ENCODE data around the gene HAPSTR1. TPM values are rescaled to one million over a fixed set of nuclear protein-coding genes. Genes with fewer than 3 reads are reported as not detected.
A peak's percentile ranks its signal among the peaks of the same experiment; 100 is the strongest.

HAPSTR1 gene
- polyA plus RNA-seq, 2 of the 4 experiments (the other 2 are of a cell fraction), result 22.4 to 36.9 TPM

- TF ChIP-seq, protein P1, sequence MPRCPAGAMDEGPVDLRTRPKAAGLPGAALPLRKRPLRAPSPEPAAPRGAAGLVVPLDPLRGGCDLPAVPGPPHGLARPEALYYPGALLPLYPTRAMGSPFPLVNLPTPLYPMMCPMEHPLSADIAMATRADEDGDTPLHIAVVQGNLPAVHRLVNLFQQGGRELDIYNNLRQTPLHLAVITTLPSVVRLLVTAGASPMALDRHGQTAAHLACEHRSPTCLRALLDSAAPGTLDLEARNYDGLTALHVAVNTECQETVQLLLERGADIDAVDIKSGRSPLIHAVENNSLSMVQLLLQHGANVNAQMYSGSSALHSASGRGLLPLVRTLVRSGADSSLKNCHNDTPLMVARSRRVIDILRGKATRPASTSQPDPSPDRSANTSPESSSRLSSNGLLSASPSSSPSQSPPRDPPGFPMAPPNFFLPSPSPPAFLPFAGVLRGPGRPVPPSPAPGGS (IDR thresholded peaks at IDR 0.05), result 0 out of 3 replicates have a peak, but pooled peaks have one; percentile 35
- TF ChIP-seq MAX (IDR thresholded peaks at IDR 0.05), result peak; percentile 64
Observed at GRCh38 chr16:9047689-9048301, 43.6 kb upstream of the HAPSTR1 start (continued).

- H3K9me3 ChIP-seq, result peaks cover 10% of the 10 kb centered on the region
- TF ChIP-seq HOXA7 (CRISPR knock-in tag; IDR thresholded peaks at IDR 0.05) (0 out of 2 replicates have a peak, but pooled peaks have one; percentile 30), NPAS2 (CRISPR knock-in tag; IDR thresholded peaks at IDR 0.05; ENCODE audit: borderline replicate concordance) (no peak), RAD21 (conservative IDR thresholded peaks at IDR 0.05 in 1 of 2, IDR thresholded peaks at IDR 0.05 in 1 of 2) (no peak), CBX2 (IDR thresholded peaks at IDR 0.05; ENCODE audit: borderline replicate concordance, low read depth) (no peak), TP53 (CRISPR knock-in tag; IDR thresholded peaks at IDR 0.05) (no peak), HEYL (CRISPR knock-in tag; IDR thresholded peaks at IDR 0.05) (no peak)
- ATAC-seq (peak; percentile 24 to 27), FAIRE-seq (no peak), DNase-seq (ENCODE audit: low read depth in 1 of 2, low spot score in 1 of 2) (no peak)
- H3K4me3 ChIP-seq, result no peak overlapping the region
- peaks cover 38% of the 10 kb centered on the region for H3K4me1 ChIP-seq
- 28% methylated on average over 4 of the region's 4 CpGs for WGBS (ENCODE audit: missing lambda C conversion rate)
- peak overlapping the region; percentile 50 for H3K4me2 ChIP-seq
- ChIA-PET CTCF (interaction anchor here (0.6 to 2.6 kb wide), 9 partner anchors 10 to 168 kb away, joined by 3 to 20 read pairs (median 5); no protein-coding TSS in a partner anchor), POLR2A (interaction anchor here (0.7 to 3.2 kb wide), 10 partner anchors 12 to 177 kb away, joined by 3 to 51 read pairs (median 3); partner anchors contain the start of gene HAPSTR1)
- H3K27ac ChIP-seq, result peak overlapping the region; percentile 83 to 86
Observed at GRCh38 chr16:9048302-9048700, 43.1 kb upstream of the HAPSTR1 start.

DNA sequence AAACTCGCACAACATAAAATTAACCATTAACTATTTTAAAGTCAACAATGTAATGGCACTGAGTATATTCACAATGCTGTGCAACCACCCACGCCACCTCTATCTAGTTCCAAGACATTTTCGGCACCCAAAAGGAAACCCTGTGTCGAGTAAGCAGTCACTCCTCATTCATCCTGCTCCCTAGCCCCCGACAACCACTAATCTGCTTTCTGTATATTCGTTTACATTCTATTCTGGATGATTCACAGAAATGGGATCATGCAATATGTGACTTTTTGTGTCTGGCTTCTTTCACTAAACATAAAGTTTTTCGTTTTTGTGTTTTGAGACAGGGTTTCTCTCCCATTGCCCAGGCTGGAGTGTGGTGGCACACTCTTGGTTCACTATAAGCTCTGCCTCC is 42.2 kb upstream of the HAPSTR1 start:
- Histone ChIP-seq H3K4me3 (no peak overlapping the region), H3K9me3 (peaks cover 10% of the 10 kb centered on the region), H3K4me2 (peak overlapping the region; percentile 50), H3K27ac (peak overlapping the region; percentile 83 to 86), H3K4me1 (peaks cover 38% of the 10 kb centered on the region)
- WGBS (ENCODE audit: missing lambda C conversion rate), result 25% methylated on average over 7 of the region's 7 CpGs
- POLR2A ChIA-PET, result interaction anchor here (1.2 to 3.2 kb wide), 2 partner anchors 42 to 43 kb away, joined by 3 to 51 read pairs; partner anchors contain the start of gene HAPSTR1
- DNase-seq (ENCODE audit: low read depth in 1 of 2, low spot score in 1 of 2), result no peak
- CTCF ChIA-PET, result interaction anchor here (1.7 to 2.2 kb wide), 3 partner anchors 16 to 85 kb away, joined by 4 to 11 read pairs (median 5); no protein-coding TSS in a partner anchor
- FAIRE-seq, result no peak
- TF ChIP-seq FOSL2 (IDR thresholded peaks at IDR 0.05) (no peak), FOSL2 (CRISPR knock-in tag; IDR thresholded peaks at IDR 0.05) (0 out of 2 replicates have a peak, but pooled peaks have one; percentile 15), MAZ (IDR thresholded peaks at IDR 0.05; ENCODE audit: borderline replicate concordance, low read depth, low read length) (no peak)
- ATAC-seq, result no peak

GRCh38 chr16:9050102-9050830 is 41.2 kb upstream of the HAPSTR1 start:
- DNase-seq (ENCODE audit: low read depth in 1 of 2, low spot score in 1 of 2), result peak in 1 of 2 experiments; percentile 41
- WGBS (ENCODE audit: missing lambda C conversion rate), result 87% methylated on average over 20 of the region's 20 CpGs
- ChIA-PET CTCF (interaction anchor here (0.6 to 2.2 kb wide), 13 partner anchors 9 to 148 kb away, joined by 3 to 11 read pairs (median 4); no protein-coding TSS in a partner anchor), POLR2A (interaction anchor here (1.2 kb wide), 1 partner anchor 41 kb away, joined by 3 read pairs; the partner anchor contains the start of gene HAPSTR1)
- Histone ChIP-seq H3K27ac (peak overlapping the region; percentile 83 to 86), H3K9me3 (peaks cover 10% of the 10 kb centered on the region), H3K4me2 (no peak overlapping the region), H3K4me1 (peaks cover 41% of the 10 kb centered on the region), H3K4me3 (no peak overlapping the region)
- no peak for ATAC-seq
- FAIRE-seq, result no peak
- no peak for TF ChIP-seq MAZ (IDR thresholded peaks at IDR 0.05; ENCODE audit: borderline replicate concordance, low read depth, low read length)
- TF ChIP-seq JUNB (IDR thresholded peaks at IDR 0.05), result no peak
- TF ChIP-seq TP53 (CRISPR knock-in tag; IDR thresholded peaks at IDR 0.05), result no peak
- no peak for TF ChIP-seq NPAS2 (CRISPR knock-in tag; IDR thresholded peaks at IDR 0.05; ENCODE audit: borderline replicate concordance)
- no peak for TF ChIP-seq BHLHE40 (IDR thresholded peaks at IDR 0.05; ENCODE audit: low read depth, low read length)
- no peak for TF ChIP-seq EHF (CRISPR knock-in tag; IDR thresholded peaks at IDR 0.05)
- TF ChIP-seq MYC (IDR thresholded peaks at IDR 0.05; ENCODE audit: borderline replicate concordance, low read length), result no peak
- no peak for TF ChIP-seq EHMT2 (IDR thresholded peaks at IDR 0.05; ENCODE audit: low read depth)
- peak in 1 of 2 experiments; percentile 14; a peak in 1 of 5 replicates for TF ChIP-seq RAD21 (conservative IDR thresholded peaks at IDR 0.05 in 1 of 2, IDR thresholded peaks at IDR 0.05 in 1 of 2)
- TF ChIP-seq RNF2 (IDR thresholded peaks at IDR 0.05; ENCODE audit: borderline replicate concordance, low read depth), result no peak
- no peak for TF ChIP-seq ZC3H11A (IDR thresholded peaks at IDR 0.05)
- TF ChIP-seq CHD2 (IDR thresholded peaks at IDR 0.05; ENCODE audit: low read length, partially characterized antibody), result no peak
- no peak for TF ChIP-seq FOSL2 (IDR thresholded peaks at IDR 0.05)
- TF ChIP-seq FOSL2 (CRISPR knock-in tag; IDR thresholded peaks at IDR 0.05), result no peak
- TF ChIP-seq, protein P2, sequence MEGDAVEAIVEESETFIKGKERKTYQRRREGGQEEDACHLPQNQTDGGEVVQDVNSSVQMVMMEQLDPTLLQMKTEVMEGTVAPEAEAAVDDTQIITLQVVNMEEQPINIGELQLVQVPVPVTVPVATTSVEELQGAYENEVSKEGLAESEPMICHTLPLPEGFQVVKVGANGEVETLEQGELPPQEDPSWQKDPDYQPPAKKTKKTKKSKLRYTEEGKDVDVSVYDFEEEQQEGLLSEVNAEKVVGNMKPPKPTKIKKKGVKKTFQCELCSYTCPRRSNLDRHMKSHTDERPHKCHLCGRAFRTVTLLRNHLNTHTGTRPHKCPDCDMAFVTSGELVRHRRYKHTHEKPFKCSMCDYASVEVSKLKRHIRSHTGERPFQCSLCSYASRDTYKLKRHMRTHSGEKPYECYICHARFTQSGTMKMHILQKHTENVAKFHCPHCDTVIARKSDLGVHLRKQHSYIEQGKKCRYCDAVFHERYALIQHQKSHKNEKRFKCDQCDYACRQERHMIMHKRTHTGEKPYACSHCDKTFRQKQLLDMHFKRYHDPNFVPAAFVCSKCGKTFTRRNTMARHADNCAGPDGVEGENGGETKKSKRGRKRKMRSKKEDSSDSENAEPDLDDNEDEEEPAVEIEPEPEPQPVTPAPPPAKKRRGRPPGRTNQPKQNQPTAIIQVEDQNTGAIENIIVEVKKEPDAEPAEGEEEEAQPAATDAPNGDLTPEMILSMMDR (IDR thresholded peaks at IDR 0.05), result peak; percentile 48
- no peak for TF ChIP-seq CBX2 (IDR thresholded peaks at IDR 0.05; ENCODE audit: borderline replicate concordance, low read depth)
- no peak for TF ChIP-seq KDM1A (IDR thresholded peaks at IDR 0.05; ENCODE audit: low read depth)
- TF ChIP-seq MAFK (IDR thresholded peaks at IDR 0.05; ENCODE audit: partially characterized antibody), result peak; percentile 94
- TF ChIP-seq POLR2AphosphoS2 (conservative IDR thresholded peaks at IDR 0.05; ENCODE audit: low read length), result no peak
- TF ChIP-seq ZNF302 (CRISPR knock-in tag; IDR thresholded peaks at IDR 0.05), result no peak
- no peak for TF ChIP-seq HOXB5 (CRISPR knock-in tag; IDR thresholded peaks at IDR 0.05)

Data from A549 (cell line).